ENCODE measurements around the gene LRFN5.
"Not testable (repeated sequence)": the region's sequence is repeated elsewhere in the genome, so short reads cannot be mapped to it uniquely, and the experiment has no call there.

Gene LRFN5

GRCh38 chr14:41636492-41637392 lies 30.1 kb downstream of the LRFN5 start:
- no peak for DNase-seq

- DNase-seq = no peak
Measured at GRCh38 chr14:41641690-41642089, 35.0 kb downstream of the LRFN5 start.

GRCh38 chr14:41642367-41642766 lies 35.7 kb downstream of the LRFN5 start:
- DNase-seq = no peak

GRCh38 chr14:41642789-41643188 lies 36.1 kb downstream of the LRFN5 start:
- no peak for DNase-seq

GRCh38 chr14:41644606-41645005 lies 37.9 kb downstream of the LRFN5 start:
- DNase-seq = no peak

GRCh38 chr14:41650802-41651201 lies 44.1 kb downstream of the LRFN5 start:
- DNase-seq = no peak

- no peak for DNase-seq
Measured at GRCh38 chr14:41654196-41654595, 47.5 kb downstream of the LRFN5 start.

GRCh38 chr14:41662780-41663472 lies 56.2 kb downstream of the LRFN5 start:
- no peak for DNase-seq

- DNase-seq = no peak
Measured at GRCh38 chr14:41663473-41663850, 56.8 kb downstream of the LRFN5 start.

GRCh38 chr14:41666301-41666700 lies 59.6 kb downstream of the LRFN5 start:
- DNase-seq = no peak

- DNase-seq = no peak
Measured at GRCh38 chr14:41668356-41668755, 61.7 kb downstream of the LRFN5 start.

GRCh38 chr14:41673601-41674000 lies 66.9 kb downstream of the LRFN5 start:
- DNase-seq = not testable (repeated sequence)

GRCh38 chr14:41674511-41674971 lies 67.9 kb downstream of the LRFN5 start:
- DNase-seq = not testable (repeated sequence)

GRCh38 chr14:41699486-41699885 lies 92.8 kb downstream of the LRFN5 start:
- DNase-seq = no peak

- DNase-seq = peak; percentile 37
Measured at GRCh38 chr14:41718477-41719166, 111.9 kb downstream of the LRFN5 start.

- no peak for DNase-seq
Measured at GRCh38 chr14:41739203-41739602, 132.5 kb downstream of the LRFN5 start.

GRCh38 chr14:41743140-41743539 lies 136.5 kb downstream of the LRFN5 start:
- no peak for DNase-seq

GRCh38 chr14:41749429-41749828 lies 142.8 kb downstream of the LRFN5 start:
- peak; percentile 16 for DNase-seq

GRCh38 chr14:41750575-41750974 lies 143.9 kb downstream of the LRFN5 start:
- DNase-seq = not testable (repeated sequence)

- no peak for DNase-seq
Measured at GRCh38 chr14:41758011-41758665, 151.5 kb downstream of the LRFN5 start.

GRCh38 chr14:41761204-41761603 lies 154.5 kb downstream of the LRFN5 start:
- no peak for DNase-seq

- no peak for DNase-seq
Measured at GRCh38 chr14:41766772-41767171, 160.1 kb downstream of the LRFN5 start.
